Kasumi-1 (cell line): ENCODE data around the gene FBXW8.

Experiments used
- DNase-seq, 2 experiments: peaks; one replicate each; lab custom pipeline; 2025; lab: John Stamatoyannopoulos, UW

FBXW8 gene

DNA sequence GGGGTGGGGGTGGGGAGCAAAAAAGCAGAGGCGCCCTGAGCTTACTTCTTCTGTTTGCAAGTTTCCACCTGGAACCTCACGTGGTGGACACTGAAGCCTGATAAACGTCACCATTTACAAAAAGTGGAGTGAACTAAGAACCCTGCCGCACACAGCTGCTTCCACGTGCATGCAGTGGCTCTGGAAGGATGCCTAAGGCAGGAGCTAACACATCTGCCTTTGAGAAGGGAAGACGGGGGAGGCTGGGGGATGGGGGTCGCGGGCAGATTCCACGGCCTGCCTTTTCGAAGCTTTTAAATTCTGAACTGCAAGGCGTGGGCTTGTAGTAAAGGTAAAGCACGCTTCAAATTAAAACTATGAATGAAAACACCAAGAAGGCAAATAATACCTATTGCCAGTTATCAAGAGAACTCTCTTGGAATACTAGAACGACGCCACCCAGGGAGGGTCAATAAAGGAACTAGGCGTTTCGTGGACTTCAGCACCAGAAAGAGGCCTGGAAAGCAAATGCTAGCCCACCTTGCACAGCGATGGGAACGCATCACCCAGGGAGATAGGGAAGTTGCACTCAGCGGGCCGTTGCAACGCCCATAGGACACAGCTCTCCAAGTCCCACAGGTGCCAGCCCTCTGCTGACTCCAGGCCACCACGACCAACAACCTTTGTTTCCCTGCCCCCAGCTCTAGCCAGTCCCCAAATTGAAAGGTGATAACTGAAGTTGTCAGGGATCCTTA lies 126.7 kb downstream of the FBXW8 start:
- no peak for DNase-seq

DNA sequence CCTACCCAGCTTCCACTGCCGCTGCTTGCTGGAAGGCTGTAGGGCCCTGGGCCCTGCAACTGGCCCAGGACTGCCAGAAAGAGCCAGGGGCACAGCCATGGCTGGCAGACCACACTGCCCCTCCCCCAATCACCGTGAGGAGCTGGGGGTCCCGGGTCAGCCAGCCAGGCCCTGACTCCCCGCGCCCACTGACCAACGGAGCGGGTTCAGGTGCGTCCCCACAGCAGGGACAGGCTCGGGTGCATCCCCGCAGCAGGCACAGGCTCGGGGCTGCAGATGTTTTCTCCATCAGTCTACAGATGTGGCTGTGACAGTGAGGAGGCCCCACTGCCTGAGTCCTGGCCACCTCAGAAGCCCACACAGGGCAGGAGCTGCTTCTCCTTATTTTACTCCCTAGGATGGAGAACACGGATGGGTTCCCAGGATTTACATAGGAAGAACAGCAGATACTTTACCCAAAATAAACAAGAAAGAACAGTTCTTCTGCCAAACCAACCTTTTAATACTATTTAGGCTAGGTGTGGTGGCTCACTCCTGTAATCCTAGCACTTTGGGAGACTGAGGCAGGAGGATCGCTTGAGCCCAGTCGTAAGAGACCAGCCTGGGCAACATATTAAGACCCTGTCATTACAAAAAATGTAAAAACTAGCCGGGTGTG lies 127.4 kb downstream of the FBXW8 start:
- DNase-seq = no peak

DNA sequence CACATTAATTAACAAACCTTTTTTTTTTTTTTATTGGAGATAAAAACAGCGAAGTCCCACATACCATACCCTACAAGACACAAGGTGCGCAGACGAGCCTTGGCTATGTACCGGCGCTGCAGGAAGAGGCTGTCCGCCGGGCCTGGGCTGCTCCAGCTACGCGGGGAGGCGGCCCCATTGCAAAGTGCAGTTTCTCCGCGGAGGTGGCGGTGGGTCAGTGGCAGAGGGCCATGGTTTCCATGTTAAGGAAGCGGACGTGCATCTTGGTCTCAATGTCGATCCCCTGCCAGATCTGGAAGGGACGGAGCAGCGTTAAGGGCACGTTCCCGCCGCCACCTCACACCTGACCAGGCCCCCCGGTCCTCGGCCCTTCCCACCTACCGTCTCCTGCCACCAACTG lies 128.2 kb downstream of the FBXW8 start:
- DNase-seq = no peak

DNA sequence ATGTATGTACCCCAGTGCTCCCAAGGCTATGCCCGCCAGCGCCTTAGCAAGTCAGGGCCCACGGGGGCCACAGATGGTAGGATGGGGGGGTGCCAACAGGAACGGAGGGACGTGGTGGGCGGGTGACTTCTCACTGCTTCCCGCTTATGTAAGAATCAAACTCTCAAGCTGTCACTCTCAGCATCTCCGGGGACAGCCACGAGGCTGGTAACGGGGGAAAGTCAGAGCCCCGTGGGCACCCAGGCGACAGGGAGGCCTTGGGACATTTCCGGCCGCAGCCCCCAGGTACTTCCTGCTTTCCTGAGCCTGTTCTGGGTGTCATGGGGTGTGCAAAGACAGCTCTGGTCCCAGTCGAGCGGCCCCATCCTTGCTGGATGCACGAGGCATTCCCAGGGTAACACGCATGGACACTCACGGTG lies 129.2 kb downstream of the FBXW8 start:
- DNase-seq = no peak

DNA sequence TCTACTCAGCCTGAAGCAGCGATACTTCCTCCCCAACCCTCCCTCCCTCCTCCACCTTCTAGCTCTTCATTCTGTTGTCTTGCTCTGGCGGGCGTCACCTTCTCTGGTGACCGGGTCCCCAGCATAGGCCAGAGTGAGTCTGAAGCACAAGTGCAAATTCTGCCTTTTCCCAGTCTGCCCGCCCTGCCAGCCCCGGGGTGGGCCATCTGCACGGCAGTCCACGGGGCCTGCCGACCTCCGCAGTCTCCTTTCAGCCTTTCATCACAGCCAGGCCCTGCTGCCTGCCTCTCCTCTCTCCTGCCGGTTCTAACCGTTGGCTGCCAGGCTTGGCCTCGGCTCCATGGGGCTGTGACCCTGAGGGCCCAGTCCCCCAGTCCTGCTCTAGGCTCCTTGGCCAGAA lies 129.7 kb downstream of the FBXW8 start:
- DNase-seq = peak in 1 of 2 experiments; percentile 42

DNA sequence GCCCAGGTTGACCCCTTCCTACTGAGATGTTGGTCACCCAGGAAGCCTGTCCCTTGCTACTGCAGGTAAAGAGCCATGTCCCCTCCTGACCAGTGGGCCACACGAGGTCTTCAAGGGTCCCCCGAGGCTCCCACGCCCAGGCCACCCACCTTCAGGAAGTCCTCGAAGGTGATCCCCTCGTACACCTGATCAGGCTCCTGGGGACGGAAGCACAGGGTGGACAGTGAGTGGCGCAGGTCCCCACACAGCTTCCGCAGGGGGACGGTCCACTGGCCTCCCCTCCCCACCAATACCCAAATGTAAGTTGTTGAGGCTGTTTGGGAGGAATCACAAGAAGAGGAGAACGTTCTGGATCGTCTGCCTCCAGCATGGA lies 131.0 kb downstream of the FBXW8 start:
- DNase-seq = no peak

DNA sequence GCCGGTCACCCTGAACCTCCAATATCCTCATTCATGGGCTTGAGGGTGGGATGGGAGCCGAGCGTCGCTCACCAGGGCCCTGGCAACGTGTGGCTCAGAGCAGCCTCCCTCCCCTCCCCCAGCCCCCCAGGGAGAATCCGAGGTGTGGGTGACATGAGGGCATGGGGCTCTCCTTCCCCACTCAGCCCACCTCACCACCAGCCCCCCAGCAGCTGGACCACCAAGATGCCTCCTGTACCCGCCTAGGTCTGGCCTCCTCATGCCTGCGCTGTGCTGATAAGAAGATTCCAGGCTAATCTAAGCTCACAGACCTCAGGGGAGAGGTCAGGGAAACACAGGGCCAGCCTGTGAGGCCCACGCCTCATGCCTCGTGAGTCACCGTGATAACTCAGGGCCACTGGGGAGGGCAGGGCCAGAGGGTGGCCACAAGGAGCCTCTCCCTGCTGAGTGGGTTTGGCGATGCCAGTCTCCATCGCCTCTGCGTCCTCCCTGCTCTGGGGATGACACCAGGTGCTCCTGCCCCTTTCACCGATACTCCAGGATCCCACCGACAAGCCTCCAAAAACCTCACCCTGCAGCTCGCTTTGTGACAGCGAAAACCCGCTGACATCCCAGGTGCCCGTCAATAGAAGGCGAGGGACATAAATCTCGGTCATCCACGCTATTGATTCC lies 131.6 kb downstream of the FBXW8 start:
- no peak for DNase-seq

DNA sequence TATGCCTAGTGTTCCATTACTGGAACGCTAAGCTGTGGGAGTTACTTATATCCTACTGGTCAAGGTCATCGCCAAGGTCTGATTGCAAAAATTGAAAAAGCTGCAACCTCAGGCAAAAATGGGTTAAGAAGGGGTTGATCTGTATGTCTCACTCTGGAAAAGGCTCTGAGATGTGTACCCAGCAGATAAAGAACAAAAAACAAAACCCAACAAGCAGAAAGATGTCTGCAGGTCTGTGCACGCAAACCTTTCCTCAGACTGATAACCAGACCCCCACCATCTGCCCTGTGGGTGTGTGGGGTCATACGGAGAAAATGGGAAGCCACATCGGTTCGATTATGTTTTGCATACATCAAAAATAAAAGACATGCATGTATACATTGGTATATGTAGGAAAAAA lies 132.1 kb downstream of the FBXW8 start:
- DNase-seq = no peak

DNA sequence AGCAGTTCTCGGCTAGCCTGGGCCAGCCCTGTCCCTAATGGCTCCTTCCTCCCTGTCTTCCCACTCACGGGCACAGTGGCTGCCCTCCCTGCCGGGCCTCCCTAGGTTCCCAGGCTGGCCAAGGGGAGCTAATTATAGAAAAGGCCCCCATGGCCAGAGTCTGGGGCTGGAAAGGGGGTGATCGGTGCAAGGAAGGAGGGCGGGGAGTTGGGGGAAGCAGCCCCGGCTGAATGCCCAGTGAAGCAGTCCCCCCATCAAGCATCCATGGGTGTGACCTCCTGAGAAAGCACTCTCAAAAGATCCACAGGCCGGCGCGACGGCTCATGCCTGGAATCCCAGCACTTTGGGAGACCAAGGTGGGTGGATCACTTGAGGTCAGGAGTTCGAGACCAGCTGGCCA lies 133.6 kb downstream of the FBXW8 start:
- DNase-seq = no peak

DNA sequence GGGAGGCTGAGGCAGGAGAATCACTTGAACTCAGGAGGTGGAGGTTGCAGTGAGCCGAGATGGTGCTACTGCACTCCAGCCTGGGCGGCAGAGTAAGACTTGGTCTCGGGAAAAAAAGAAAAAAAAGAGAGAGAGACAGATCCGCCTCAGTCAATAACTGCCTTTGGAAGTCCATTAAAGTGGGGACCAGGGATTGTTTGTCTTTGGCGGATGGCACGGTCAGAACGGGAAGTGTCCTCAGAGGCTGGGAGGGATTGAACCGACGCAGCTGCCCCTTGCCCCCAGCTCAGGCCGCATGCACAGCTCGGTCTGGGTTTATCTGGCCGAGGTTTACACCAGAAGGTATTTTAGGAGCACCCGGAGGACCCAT lies 134.0 kb downstream of the FBXW8 start:
- no peak for DNase-seq

DNA sequence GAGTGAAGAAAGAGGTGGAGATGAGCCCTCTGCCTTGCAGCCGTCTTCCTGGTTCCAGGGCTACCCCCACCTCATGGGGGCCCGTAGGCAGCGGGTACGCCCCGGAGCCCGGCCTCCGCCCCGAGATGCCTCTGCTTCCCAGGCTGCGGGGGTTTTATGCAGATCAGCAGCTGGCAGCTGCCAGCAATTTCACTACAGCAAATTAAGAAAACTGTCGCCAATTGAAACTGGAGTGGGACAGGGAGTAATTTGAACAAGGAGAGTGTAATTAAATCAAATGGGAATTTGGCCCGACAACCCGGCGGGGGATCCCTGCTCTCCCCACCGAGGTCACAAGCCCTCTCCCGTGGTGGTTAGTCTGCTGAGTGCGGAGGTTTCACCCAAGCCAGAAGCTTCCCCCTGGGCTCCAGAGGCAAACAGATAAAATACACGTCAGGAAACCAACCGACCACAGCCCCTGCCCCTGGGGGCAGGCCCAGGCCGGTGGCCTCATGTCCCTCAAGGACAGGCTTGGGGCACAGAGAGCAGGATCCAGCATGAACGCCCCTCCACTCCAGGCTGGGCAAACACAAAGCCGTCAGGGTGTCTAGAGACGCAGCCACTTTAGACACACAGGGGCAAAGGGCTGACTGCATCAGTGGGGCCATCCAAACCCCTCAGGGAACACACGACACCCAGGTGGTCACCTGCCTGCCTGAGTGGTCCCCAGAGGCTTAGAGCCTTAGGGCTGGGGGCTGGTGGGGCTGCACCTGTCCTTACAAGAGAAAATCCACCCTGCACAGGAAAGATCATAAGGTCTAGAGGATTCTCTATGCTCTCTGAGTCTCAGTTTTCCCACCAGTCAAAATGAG lies 134.6 kb downstream of the FBXW8 start:
- peak; percentile 6 to 23 for DNase-seq

DNA sequence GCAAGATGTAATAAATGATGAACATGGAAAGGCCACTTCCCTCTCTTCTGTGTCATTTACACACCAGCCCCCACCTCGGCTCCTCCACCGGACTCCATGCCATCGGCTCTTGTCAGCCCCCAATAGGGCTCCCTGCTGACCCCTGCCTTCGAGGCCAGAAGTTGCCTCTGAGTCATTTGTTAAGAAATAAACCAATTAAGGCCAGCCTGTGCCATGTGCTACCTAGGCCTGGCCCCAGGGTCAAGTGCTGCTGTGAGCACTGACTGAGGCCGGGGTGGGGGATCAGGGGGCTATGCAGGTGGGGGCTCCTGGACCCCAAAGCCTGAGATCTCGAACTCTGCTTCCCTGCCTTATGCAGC lies 135.2 kb downstream of the FBXW8 start:
- DNase-seq = peak in 1 of 2 experiments; percentile 9

DNA sequence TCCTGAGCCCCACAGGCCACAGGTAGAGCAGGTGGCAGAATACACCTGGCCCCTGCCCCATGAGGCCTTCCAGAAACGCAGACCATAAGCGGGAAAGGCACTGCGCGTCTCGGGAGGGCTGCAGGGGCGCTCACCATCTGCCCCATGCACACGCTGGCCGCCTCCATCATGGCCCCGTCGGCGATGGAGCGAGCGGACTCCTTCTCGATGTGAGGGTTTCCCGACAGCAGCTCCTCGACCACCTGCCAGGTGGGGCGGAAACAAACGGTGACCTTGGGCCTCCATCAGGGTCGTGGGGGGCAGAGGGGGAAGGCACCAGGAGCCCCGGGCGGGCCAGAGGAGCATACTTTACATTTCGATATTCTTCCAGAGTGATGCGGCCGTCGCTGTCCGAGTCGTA lies 135.7 kb downstream of the FBXW8 start:
- no peak for DNase-seq

DNA sequence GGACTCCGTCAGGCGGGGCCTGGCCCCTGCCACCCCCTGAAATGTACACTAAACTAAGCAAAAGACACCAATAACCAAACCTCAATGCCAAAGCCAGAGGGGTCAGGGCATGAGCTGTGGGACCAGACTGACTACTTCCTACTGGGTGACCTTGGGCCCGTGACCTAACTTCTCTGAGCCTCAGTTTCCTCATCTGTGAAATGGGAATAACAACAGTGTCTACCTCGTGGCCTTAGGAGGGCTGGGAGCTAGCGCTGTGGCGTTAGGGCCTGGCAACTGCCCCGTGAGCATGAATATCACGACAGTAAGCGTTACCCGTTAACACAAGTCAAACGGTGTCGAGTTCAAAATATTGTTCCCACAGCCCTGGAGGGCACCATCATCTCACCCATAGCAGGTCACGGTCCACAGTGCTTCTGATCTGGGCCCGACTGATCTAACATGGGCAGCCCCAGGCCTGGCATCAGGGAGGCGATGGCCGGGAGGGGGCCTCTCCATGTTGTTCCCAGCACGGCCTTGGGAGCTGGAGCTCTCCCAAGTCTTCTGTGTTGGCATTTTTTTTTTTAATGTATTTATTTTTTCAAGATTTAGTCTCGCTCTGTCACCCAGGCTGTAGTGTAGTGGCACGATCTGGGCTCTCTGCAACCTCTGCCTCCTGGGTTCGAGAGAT lies 136.2 kb downstream of the FBXW8 start:
- no peak for DNase-seq

DNA sequence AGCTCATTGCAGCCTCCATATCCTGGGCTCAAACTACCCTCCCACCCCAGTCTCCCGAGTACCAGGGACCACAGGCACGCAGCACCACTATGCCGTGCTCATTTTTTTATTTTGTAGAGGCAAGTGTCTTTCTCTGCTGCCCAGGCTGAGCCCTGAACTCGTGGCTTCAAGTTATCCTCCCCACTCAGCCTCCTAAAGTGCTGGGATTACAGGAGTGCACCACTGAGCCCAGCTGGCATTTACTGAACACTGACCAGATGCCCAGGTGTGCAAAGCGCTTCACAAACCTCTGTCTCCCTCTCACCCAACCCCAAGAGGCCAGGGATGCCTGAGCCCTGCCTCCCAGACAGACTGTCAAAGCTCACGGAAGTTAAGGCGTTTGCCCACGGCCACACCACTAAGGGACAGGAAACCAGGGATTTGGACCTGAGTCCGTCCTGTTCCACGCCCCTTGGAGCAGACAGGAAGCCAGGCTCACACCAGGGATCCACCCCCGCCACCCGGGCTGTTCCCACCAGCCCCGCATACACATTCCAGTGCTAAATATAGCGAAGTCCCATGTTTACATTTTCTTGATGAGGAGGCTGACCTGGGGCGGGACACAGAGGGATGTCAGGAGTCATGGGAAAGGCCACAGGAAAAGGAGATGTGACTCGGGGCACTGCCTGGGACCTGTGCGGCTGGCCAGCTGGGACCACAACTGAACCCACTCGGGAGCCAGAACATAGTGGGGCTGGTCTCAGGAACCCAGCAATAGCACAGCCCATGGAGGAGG lies 137.2 kb downstream of the FBXW8 start:
- DNase-seq = no peak

DNA sequence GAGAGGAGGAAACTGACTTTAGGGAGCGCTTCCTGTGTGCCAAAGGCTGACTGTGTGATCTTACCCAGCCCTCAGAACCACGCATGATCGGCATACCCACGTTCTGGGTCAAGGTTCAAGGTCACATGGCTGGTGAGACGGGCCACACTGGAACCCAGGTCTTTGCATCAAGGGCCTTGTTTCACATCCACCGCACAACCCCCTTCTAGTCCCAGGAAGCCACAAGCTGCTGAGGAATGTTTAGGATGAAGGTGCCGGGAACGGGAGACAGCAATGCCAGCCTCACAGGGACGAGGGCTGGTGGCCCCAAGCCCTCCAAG lies 137.8 kb downstream of the FBXW8 start:
- no peak for DNase-seq

DNA sequence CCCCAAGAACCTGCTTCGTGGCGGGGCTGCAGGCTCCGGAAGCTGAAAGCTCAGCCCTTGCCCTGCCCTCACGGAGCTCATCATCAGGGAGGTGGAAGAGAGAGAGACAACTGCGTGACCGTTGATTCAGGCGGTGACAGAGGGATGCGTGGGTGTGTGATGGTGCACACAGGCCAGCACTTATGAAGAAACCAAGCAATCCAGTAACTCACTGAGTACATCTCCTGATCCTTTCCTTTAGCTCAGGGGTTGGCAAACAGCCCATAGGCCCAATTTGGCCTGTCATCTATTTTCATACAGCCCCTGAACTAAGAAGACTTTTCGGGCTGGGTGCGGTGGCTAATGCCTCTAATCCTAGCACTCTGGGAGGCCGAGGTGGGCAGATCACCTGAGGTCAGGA lies 138.5 kb downstream of the FBXW8 start:
- DNase-seq = no peak

DNA sequence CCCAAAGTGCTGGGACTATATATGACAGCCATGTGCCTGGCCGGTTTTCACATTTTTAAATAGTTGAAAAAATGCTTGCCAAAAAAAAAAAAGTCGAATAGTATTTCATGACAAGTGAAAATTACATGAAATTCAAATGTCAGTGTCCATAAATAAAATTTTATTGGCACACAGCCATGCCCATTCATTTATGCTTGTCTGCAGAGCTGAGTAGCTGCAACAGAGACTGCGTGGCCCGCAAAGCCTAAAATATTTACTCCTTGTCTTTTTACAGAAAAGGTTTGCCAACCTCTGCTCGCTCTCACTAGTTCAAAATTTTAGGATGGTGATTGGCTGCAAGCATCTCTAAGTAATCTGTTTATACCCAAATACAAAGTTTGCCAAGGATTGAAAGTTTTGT lies 139.3 kb downstream of the FBXW8 start:
- no peak for DNase-seq

DNA sequence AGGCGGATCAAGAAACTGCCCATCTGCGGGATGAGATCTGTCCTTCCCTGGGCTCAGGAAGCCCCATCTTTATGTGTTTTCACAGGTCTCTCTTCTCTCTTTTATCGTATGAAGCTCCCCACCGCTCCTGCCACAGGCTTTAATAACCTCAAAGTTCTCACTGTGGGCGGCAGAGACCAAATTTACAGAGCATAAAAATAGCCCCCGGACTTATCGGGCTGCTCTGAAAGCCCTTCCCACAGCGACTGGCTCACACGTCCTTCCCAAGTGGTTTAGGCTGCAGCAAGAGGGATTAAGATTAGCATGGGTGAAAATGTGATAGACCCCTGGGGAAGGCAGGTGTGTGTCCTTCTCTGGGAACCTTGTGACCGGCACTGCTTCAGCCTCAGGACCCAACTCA lies 140.6 kb downstream of the FBXW8 start:
- DNase-seq = no peak

DNA sequence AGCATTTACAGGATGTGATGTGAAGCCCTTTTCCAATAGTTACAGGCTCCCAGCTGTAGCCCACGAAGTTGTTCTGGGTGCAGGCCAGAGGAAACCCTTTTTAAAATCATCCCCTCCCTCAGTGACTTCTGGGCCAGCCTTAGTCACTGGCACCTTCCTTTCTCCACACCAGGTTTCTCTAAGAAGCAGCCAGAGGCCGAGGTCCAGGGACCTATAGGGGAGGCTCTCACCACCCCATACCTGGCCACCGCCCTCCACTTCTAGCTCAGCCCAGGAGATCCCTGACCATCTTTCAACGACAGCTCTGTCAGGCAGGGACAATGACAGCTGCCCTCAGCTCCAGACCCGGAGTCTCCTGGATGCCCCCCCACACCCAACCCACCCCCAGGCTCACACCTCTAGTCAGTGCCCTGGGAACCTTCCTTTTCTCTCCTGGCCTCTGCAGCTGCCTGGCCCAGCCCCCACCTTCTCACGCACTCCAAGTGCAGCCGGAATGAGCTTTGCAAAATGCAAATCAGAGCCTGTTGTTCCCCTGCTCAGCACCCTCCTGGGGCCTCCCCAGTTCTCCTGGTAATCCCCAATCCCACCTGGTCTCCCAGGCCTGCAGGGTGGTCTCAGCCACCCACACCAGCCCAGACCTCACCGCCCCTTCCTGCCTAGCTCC lies 141.8 kb downstream of the FBXW8 start:
- no peak for DNase-seq

DNA sequence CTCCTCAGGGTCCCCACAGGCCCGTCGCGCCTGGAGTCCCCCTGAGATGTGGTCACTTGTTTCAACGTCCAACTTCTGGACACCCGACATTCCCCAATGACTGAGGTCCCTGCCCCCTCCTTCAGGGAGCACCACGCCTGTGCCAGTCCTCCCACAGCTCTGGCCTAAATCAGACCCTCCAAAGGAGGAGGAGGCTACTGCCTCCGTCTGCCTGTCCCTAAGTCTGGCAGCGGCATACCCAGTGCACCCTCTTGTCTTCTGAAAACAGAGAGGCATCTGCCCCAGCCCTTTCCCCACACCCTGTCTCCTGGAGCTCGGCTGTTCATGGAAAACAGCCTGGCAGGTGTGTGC lies 142.3 kb downstream of the FBXW8 start:
- no peak for DNase-seq
